Keratinocyte (primary cell): ENCODE measurements around the gene ZNF792.
A peak's percentile ranks its signal among the peaks of the same experiment; 100 is the strongest.

Experiments used
- CTCF ChIP-seq, 3 experiments: IDR thresholded peaks in 1 of 3; conservative IDR thresholded peaks in 1 of 3; optimal IDR thresholded peaks in 1 of 3; 2 replicates in 2 of 3; 3 replicates in 1 of 3; pipeline versions ENCODE3 to v1.5.1; 2011; ENCODE audit warnings: low read length in 3 of 3, mild to moderate bottlenecking in 3 of 3, moderate library complexity in 2 of 3, control low read depth in 1 of 3, inconsistent platforms in 1 of 3; ENCODE audit not compliant: insufficient read depth in 2 of 3; ENCODE audit errors: extremely low read depth in 1 of 3
- EZH2 ChIP-seq: IDR thresholded peaks from one replicate; pipeline ENCODE4 v1.6.1; 2012; ENCODE audit warnings: inconsistent platforms, mild to moderate bottlenecking, low read length, moderate library complexity

GRCh38 chr19:35013041-35013819, 49.2 kb upstream of the ZNF792 start:
- TF ChIP-seq CTCF (optimal IDR thresholded peaks at IDR 0.05 in 1 of 3, IDR thresholded peaks at IDR 0.05 in 1 of 3, conservative IDR thresholded peaks at IDR 0.05 in 1 of 3; ENCODE audit: extremely low read depth in 1 of 3, insufficient read depth in 2 of 3, low read length in 3 of 3) (peak; percentile 76 to 96 (median 84)), EZH2 (no peak)
